Measurements from ENCODE around the gene MTERF4.

MTERF4 gene

DNA sequence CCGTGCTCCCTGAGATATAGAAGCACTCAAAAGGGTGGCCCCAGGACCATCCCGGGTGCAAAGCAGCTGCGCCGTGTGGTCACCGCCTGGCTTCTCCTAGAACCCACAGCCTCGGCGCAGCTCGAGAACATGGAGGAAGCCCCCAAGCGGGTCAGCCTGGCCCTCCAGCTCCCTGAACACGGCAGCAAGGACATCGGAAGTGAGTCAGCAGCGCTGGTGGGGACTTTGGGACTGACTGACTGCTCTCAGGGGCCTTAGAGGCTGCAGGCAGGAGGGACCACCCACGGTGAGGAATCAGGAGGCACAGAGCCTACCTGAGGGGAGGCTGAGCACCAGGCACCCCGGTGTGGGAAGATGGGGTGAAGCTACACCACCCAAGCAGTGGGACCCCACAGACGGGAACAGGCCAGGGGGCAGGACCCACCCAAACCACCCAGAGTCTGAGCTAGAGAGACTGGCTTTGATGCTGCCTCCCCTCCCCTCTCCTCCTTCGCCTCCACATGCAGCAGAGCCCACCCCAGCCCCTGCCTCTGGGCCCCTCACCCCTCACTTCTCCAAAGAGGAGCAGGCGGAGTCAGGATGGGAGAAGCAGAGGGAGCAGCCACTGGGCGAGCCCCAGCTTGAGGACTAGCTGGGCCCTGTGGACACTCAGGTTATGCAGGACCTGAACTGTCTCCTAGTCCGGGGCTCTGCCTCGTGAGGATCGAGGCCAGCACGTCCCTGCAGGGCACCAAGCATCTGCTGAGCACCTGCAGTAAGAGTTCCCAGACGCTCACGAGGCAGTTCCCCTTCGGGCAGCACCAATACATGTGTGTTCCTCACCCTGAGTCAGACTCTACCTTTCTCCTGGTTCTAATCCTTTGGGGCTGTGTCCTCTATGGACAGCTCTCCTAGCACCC is 28.7 kb downstream of the MTERF4 start:
- no peak overlapping the region for H3K4me3 ChIP-seq (replicated peaks; ENCODE audit: low read depth, low read length)
- TF ChIP-seq, protein P1, sequence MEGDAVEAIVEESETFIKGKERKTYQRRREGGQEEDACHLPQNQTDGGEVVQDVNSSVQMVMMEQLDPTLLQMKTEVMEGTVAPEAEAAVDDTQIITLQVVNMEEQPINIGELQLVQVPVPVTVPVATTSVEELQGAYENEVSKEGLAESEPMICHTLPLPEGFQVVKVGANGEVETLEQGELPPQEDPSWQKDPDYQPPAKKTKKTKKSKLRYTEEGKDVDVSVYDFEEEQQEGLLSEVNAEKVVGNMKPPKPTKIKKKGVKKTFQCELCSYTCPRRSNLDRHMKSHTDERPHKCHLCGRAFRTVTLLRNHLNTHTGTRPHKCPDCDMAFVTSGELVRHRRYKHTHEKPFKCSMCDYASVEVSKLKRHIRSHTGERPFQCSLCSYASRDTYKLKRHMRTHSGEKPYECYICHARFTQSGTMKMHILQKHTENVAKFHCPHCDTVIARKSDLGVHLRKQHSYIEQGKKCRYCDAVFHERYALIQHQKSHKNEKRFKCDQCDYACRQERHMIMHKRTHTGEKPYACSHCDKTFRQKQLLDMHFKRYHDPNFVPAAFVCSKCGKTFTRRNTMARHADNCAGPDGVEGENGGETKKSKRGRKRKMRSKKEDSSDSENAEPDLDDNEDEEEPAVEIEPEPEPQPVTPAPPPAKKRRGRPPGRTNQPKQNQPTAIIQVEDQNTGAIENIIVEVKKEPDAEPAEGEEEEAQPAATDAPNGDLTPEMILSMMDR (IDR thresholded peaks at IDR 0.05; ENCODE audit: low read depth, low read length, missing control alignments) = no peak
- DNase-seq (ENCODE audit: extremely low read depth, low read depth) = no peak

DNA sequence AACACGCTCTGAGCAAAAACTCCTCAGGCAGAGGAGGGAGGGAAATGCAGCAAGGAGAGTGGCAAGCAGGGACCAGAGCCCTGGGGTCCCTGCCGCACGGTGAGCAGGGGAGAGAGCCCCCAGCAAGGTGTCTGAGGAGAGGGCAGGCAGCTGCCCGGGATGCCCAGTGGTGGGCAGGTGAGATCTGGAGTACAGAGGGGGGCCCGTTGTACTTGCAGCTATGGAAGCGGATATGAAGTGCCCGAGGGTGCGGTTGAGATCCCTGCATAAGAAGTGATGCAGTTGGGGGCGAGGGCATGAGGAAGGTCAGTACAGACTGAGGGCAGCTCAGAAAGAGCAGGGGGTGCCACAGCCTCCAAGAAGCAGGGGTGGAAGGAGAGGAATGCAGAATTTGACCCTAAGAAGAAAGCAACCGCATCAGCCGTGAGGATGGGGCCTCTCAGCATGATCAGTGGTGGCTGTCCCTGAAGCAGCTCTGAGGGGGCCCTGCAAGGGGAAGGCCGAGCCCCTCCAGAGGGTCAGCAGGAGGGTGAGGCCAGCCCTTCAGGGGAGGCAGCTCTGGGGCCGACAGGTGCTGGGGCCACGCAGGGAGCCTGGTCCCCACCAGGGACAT is 29.4 kb downstream of the MTERF4 start:
- DNase-seq (ENCODE audit: extremely low read depth, low read depth) = no peak
- TF ChIP-seq, protein P1 (IDR thresholded peaks at IDR 0.05; ENCODE audit: low read depth, low read length, missing control alignments) = no peak
- no peak overlapping the region for H3K4me3 ChIP-seq (replicated peaks; ENCODE audit: low read depth, low read length)

DNA sequence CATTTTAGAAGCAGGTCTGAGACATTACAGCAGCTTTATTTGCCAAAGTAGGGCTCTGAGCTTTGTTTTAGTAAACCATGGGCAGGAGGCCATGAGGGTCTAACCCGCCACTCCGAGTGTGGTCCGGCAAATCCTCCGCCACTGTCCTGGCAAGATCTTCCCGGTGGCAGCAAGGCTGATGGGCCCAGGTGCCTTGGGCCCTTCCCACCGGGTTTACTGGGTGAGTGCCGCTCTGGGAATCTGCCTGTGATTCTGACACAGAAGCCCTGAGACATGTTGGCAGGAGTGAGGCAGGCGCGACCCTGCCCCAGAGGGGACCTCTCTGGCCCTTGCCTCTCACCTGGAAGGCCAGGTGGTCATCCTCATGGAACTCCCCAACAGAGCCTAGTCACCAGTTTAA is 29.9 kb downstream of the MTERF4 start:
- no peak overlapping the region for H3K4me3 ChIP-seq (replicated peaks; ENCODE audit: low read depth, low read length)
- TF ChIP-seq, protein P1 (IDR thresholded peaks at IDR 0.05; ENCODE audit: low read depth, low read length, missing control alignments) = no peak
- DNase-seq (ENCODE audit: extremely low read depth, low read depth) = no peak

DNA sequence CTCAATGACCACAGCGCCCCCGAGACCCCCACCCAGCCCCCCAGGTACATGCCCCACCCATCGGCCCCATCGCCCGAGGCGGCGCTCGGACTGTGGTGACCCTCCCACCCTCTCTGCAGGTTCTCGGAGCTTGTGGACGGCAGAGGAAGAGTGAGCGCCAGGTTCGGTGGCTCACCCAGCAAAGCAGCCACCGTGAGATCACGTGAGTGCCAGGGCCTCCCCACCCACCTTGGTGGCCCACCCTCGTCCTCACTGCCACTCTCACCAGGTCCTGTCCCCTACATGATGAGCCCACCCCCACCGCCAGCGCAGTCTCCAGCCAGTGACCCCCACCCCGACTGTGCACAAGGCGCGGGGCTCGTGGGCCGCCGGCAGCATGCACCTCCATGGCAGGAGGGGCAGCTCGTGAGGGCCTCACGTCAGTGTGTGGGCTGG is 30.4 kb downstream of the MTERF4 start:
- no peak overlapping the region for H3K4me3 ChIP-seq (replicated peaks; ENCODE audit: low read depth, low read length)

DNA sequence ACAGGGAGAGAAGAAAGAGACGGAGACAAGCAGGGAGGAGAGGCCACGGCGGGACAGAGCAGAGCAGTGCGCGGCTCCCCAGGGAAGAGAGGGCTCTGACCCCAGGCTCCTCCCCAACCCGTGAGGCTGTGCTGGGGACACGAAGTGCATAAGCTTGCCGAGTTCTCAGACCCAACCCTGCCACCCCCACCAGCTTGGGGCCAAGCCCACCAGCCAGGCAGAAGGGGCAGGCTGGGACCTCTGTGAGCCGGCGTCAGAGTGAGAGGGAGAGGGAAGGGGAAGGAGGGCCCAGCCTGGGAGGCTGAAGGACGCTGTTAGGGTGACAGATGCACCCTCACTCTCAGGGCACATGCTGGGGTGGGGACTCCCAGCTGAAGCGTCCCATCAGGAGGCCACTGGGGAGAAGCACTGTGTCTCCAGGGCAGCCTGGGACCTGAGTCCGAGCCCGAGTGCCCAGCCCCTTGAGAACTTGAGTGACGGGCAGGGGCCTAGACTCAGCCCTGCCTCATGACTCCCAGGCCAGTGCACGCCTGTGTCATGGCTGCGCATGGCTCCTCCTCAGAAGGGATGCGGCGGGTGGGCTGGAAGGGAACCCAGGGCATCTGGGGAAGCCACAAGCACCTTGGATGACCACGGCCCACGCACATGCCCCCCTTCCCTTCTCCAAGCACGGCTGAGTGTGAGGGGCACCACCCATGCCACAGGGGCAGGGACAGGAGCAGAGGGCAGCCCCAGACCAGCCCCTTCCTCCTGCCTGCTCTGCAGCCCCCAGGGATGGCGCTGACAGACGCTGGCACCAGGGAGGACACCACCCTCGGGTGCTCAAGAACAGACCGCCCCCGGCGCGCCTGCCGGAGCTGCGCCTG is 31.0 kb downstream of the MTERF4 start:
- no peak overlapping the region for H3K4me3 ChIP-seq (replicated peaks; ENCODE audit: low read depth, low read length)
- DNase-seq (ENCODE audit: extremely low read depth, low read depth) = no peak

More for the DNA sequence above, 30.4 kb downstream of the MTERF4 start:
- DNase-seq (ENCODE audit: extremely low read depth, low read depth) = no peak
- TF ChIP-seq, protein P1 (IDR thresholded peaks at IDR 0.05; ENCODE audit: low read depth, low read length, missing control alignments) = no peak

DNA sequence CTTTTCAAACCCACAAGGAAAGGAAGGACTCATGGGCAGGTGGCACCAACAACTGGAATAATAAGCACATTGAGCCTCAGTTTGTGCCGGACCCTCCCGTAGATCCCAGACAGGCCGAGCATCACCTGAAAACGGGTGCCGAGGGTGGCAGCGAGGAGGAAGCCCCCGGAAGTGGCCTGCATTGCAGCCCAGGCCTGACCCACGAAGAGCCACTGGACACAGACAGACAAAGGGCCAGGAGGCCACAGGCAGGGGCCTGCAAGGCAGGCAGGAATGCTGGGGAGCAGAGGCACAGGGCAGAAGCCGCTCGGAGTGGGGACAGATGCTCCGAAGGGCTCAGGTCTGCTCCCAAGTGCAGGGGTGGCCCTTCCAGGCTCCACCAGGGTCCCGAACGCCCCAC is 31.7 kb downstream of the MTERF4 start:
- DNase-seq (ENCODE audit: extremely low read depth, low read depth) = no peak
- TF ChIP-seq, protein P1 (IDR thresholded peaks at IDR 0.05; ENCODE audit: low read depth, low read length, missing control alignments) = no peak

More for the DNA sequence above, 31.0 kb downstream of the MTERF4 start:
- TF ChIP-seq, protein P1 (IDR thresholded peaks at IDR 0.05; ENCODE audit: low read depth, low read length, missing control alignments) = no peak

More for the DNA sequence above, 31.7 kb downstream of the MTERF4 start:
- H3K4me3 ChIP-seq (replicated peaks; ENCODE audit: low read depth, low read length) = no peak overlapping the region
